Stimulated activated CD8-positive, alpha-beta memory T cell treated with anti-CD3 and anti-CD28 coated beads, Interleukin-12 subunit alpha, Interleukin-12 subunit beta, amount 100 ng/mL, for 24 hours (primary cell): ENCODE measurements around the gene STARD9.

ENCODE experiments used
- DNase-seq: peaks from one replicate; pipeline ENCODE4 v3.0.0-alpha.2; 2020; ENCODE audit errors: extremely low read depth

The STARD9 gene

GRCh38 chr15:42694398-42694797 is 119.0 kb downstream of the STARD9 start:
- no peak for DNase-seq

DNA sequence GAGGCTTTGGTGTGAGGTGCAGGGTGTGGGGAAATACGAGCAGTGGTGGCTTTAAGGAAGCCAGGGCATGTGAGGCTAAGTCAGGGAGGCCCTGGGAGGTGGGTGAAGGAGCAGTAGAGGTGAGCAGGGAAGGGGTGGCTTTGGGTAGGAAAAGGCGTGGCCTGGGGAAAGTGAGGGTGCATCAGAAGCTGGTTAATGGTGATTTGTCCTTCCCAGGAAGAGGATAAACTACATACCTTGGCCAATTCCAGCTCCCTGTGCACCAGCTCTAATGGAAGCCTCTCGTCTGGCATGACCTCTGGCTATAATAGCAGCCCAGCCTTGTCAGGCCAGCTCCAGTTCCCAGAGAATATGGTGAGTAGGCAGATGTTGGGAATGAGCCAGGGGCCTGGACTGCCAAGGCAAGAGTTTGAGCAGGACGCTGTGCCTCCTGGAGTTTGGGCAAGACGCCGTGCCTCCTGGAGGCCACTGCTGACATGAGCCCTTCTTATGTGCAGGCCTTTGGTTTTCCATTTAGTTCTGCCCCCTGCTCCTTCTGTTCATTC is 120.2 kb downstream of the STARD9 start:
- no peak for DNase-seq

- DNase-seq: no peak
Measured at GRCh38 chr15:42696626-42697025, 121.2 kb downstream of the STARD9 start.

- DNase-seq: no peak
Measured at GRCh38 chr15:42704492-42704926, 129.1 kb downstream of the STARD9 start.

DNA sequence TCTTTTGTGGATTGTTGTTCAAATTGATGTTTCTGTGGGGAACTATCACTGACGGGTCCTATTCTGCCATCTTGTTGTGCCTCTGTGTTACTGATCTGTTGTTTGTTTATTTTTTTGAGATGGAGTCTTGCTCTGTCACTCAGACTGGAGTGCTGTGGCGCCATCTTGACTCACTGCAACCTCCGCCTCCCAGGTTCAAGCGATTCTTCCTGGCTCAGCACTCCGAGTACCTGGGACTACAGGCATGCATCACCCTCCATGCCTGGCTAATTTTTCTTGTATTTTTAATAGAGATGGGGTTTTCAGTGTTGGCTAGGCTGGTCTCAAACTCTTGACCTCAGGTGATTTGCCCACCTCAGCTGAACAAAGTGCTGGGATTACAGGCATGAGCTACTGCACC is 129.9 kb downstream of the STARD9 start:
- no peak for DNase-seq

GRCh38 chr15:42707068-42707467 is 131.7 kb downstream of the STARD9 start:
- DNase-seq: no peak

- no peak for DNase-seq
Measured at GRCh38 chr15:42707873-42708544, 132.6 kb downstream of the STARD9 start.

DNA sequence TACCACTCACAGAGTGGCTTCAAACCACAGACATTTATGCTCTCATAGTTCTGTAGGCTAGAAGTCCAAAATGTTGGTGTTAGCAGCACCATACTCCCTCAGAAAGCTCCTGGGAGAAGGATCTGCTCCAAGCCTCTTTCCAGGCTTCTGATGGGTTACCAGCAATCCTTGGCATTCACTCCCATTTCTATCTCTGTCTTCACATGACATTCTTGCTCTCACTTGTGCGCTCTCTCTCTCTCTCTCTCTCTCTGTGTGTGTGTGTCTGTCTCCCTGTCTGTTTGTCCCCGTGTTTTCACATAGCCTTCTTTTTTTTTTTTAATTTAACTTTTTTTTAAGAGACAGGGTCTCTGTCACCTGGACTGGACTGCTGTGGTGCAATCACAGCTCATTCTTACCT is 135.3 kb downstream of the STARD9 start:
- no peak for DNase-seq

- no peak for DNase-seq
Measured at GRCh38 chr15:42711746-42712145, 136.3 kb downstream of the STARD9 start.

DNA sequence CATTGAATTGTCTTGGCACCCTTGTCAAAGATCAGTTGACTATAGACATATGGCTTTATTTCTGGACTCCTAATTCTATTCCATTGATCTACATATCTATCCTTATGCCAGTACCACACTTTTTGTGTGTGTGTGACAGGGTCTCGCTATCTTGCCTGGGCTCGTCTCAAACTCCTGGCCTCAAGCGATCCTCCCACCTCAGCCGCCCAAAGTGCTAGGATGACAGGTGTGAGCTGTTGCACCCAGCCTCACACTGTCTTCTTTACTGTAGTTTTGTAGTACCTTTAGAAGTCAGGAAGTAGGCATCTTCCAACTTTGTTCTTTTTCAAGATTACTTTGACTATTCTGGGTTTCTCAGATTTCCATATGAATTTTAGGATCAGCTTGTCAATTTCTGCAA is 137.2 kb downstream of the STARD9 start:
- no peak for DNase-seq

- no peak for DNase-seq
Measured at GRCh38 chr15:42716125-42716524, 140.7 kb downstream of the STARD9 start.

DNA sequence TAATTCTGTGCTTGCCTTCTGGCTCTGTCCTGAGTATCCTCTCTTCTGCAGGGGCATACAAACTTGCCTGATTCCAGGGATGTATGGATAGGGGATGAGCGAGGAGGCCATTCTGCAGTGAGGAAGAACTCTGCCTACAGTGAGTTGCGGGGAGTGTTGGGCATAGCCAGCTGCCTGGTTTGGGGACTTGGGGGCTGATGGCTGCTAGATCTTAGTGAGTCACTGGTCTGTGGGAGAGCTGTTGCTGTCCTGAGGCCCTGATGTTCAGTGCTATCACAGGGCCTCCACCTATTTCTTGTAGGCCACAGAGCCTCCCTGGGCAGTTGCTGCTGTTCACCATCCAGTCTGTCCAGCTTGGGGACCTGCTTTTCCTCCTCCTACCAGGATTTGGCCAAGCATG is 141.2 kb downstream of the STARD9 start:
- no peak for DNase-seq

- no peak for DNase-seq
Measured at GRCh38 chr15:42719043-42719442, 143.6 kb downstream of the STARD9 start.

DNA sequence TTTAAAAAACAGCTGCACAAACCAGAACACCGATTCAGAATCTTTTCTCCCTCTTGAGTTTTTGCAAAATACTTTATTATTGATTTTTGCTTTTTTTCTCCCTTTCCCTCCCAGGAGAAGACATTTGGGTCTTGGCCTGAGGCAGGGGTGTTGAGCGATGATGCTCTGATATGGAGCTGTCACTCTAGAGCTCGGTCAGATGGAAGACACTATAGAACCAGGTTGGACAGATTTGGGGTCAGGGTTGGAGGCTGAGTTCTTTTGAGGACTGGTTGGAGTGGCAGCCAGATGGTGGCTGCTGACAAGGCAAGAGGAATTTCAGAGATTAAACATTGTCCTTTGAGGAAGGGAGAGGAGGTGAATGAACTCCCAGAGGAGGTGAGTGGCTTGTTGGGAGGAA is 144.7 kb downstream of the STARD9 start:
- no peak for DNase-seq

DNA sequence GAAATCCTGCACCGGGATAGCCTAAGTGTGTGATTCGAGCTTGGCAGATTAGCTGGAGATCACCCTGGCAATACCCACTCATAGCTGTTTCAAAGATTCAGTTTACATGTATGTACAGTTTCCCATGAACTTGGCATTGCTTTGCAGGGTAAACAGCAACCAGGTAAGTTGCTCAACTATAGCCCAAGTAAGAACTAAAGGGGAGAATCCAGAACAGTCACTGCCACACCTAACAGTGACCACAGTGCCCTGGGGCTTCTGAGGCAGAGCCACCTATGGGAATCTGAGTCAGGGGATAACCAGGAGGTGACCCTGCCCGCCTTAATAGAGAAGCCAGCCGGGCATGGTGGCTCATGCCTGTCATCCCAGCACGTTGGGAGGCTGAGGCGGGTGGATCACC is 145.6 kb downstream of the STARD9 start:
- DNase-seq: no peak

- no peak for DNase-seq
Measured at GRCh38 chr15:42721916-42722315, 146.5 kb downstream of the STARD9 start.

DNA sequence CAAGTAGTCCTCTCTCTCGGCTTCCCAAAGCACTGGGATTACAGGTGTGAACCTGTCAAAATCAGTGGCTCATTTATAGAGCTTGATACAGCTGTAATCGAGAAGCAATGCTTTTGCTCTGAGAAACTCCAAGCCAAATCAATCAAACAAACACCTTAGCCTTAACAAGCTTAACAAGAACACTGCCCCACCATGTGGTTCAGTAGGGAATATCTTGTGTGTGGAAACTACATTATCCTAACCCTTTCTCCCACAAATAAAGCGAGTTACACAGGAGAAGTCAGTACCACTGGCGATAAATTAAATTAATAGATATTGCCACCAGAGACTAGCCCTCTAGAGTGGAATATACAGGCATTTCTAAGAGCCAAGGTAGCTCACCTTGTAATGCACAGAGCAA is 147.7 kb downstream of the STARD9 start:
- no peak for DNase-seq

DNA sequence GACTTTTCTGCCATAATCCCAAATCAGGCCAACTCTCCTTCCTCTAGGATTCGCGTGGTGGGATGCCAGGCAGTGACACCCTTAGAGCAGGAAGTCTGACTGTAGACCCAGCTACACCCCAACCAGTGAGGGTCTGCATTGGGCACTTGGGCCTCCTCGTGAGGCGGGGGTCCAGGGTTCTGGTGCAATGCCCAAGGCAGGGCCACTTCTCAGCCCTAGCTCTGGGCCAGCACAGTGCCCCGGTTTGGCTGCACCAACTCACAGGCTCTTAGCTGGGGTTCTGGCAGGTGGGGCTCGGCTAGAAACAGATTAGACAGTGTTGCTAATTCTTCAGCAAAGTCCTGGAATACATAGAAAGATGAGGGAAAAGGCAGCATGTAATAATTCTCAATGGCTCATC is 148.9 kb downstream of the STARD9 start:
- DNase-seq: no peak

GRCh38 chr15:42725331-42725903 is 150.0 kb downstream of the STARD9 start:
- DNase-seq: no peak

GRCh38 chr15:42726114-42726513 is 150.7 kb downstream of the STARD9 start:
- no peak for DNase-seq

DNA sequence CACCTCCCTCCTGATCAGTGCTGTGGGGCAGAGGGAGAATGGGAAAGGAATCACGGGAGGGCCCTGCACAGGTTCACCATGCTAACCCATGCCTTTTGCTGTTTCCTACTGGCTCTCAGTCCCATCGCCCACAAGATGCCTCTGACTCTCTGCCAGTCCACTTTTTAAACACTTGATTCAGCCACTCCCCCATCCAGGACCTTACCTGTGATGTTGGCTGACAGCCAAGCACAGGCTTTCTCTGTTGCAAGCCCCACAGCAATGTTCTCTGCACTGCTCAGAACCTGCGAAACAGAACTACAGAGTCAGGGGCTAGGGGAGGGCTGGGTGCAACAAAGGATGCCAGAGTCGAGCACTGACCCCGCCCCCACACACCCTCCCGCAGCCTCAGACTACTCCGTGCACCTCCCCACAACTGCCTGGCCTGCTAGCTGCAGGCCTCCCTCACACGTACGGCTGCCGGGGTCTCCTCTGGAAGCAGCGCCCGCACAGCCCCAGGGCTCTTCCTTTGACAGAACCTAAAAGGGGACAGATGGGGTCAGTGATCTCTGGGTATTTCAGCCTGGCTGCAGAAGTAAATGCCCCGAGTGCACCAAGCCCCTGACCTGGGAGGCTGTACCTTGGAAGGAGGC is 152.5 kb downstream of the STARD9 start:
- no peak for DNase-seq

DNA sequence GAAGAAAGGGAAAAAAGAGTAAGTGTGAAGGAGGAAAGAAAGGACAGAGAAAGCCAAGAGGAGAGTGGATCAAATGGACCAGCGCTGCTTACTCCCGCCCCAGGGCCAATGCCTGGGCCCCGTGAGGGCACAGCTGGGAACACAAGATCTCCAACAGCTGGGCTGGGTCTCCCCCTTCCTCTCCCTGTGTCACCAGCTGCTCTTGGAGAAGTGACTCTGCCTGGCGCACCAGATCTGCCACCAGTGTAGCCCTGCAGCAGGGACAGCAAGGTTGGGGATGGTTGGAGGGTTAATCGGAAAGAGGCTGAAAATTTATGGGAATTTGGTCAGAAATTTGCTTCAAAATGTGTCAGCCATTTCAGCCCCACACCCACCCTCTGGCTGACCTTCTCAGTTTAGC is 153.2 kb downstream of the STARD9 start:
- DNase-seq: no peak

DNA sequence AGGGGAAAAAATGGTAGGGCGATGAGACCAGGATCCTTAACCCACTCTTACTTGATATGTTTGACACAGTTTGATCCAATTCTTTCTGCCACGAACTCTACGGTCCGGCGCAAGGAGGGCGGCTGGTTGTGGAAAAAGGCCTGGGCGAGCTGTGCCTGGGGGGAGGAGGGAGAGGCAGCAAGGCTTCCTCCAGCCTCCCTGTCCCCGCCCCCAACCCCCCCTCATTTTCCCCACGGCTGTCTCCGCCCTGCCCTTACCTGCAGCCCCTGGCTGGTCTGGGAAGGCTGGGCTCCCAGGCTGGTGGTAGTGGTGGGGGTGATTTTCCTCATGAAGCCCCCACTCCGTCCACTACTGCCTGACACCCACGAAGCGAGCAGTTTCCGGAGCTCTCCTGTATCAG is 153.6 kb downstream of the STARD9 start:
- DNase-seq: no peak
